OCI-LY7 (cell line): ENCODE data around the gene SGIP1. TPM values are rescaled to one million over a fixed set of nuclear protein-coding genes. Genes with fewer than 3 reads are reported as not detected.

Source experiments
- BruUV-seq: library from RNA; stranded (reverse); fragments of 400-500 nt; replicated peaks from 2 replicates; lab custom pipeline; 2021; lab: Mats Ljungman, UMichigan
- CTCF ChIA-PET: fragments of 300-600 bp; sonication (Branson Sonifier 250); formaldehyde crosslinking; loops from one replicate; lab custom pipeline; 2022; ENCODE audit warnings: antibody characterized with exemption; ENCODE audit not compliant: unreplicated experiment; lab: Charles Lee
- POLR2A ChIA-PET: fragments of 300-600 bp; sonication (Branson Sonifier 250); formaldehyde crosslinking; loops from one replicate; lab custom pipeline; 2022; ENCODE audit warnings: antibody characterized with exemption; lab: Charles Lee
- DNase-seq: peaks from one replicate; pipeline ENCODE4 v3.0.0-alpha.2; 2015; ENCODE audit warnings: low spot score
- H2AFZ ChIP-seq: fragments of 200-600 bp; sonication (generic), shearing (Covaris generic); 2 replicates; pipeline ENCODE4 v1.6.1; 2014; ENCODE audit warnings: mild to moderate bottlenecking, antibody characterized with exemption, low read length, moderate library complexity
- H3K27ac ChIP-seq: fragments of 200-600 bp; sonication (generic); 2 replicates; pipeline ENCODE4 v1.5.1; 2014; ENCODE audit warnings: mixed run types, low read depth, mild to moderate bottlenecking, moderate library complexity, low read length, inconsistent platforms; ENCODE audit not compliant: poor library complexity, severe bottlenecking
- H3K36me3 ChIP-seq: fragments of 200-600 bp; sonication (generic); 2 replicates; pipeline ENCODE4 v1.6.1; 2014; ENCODE audit warnings: mild to moderate bottlenecking, antibody characterized with exemption, low read length, moderate library complexity, mixed read lengths; ENCODE audit not compliant: insufficient read depth
- H3K4me1 ChIP-seq: fragments of 200-600 bp; sonication (generic); 2 replicates; pipeline ENCODE4 v1.5.1; 2014; ENCODE audit warnings: mild to moderate bottlenecking, low read length; ENCODE audit not compliant: insufficient read depth, poor library complexity, severe bottlenecking
- H3K4me2 ChIP-seq: fragments of 200-600 bp; sonication (generic); 2 replicates; pipeline ENCODE4 v1.6.1; 2014; ENCODE audit warnings: mild to moderate bottlenecking, low read length
- H3K4me3 ChIP-seq: fragments of 200-600 bp; sonication (generic); 2 replicates; pipeline ENCODE4 v1.5.1; 2014; ENCODE audit warnings: mild to moderate bottlenecking, low read depth, low read length; ENCODE audit not compliant: poor library complexity, severe bottlenecking
- H3K79me2 ChIP-seq: fragments of 200-600 bp; sonication (generic); 2 replicates; pipeline ENCODE4 v1.6.1; 2016; ENCODE audit warnings: low read depth, mild to moderate bottlenecking, low read length, moderate library complexity, mixed read lengths; ENCODE audit not compliant: insufficient read depth
- H3K9me2 ChIP-seq: fragments of 200-600 bp; sonication (generic); 2 replicates; pipeline ENCODE4 v1.6.1; 2016; ENCODE audit warnings: mild to moderate bottlenecking, low read length, mixed read lengths; ENCODE audit not compliant: insufficient read depth
- H3K9me3 ChIP-seq: fragments of 200-600 bp; sonication (generic); 2 replicates; pipeline ENCODE4 v1.6.1; 2014; ENCODE audit warnings: mild to moderate bottlenecking, mixed run types, low read length, mixed read lengths
- H4K20me1 ChIP-seq: fragments of 200-600 bp; sonication (generic); 2 replicates; pipeline ENCODE4 v1.6.1; 2014; ENCODE audit warnings: mild to moderate bottlenecking, antibody characterized with exemption, low read length, moderate library complexity, mixed read lengths; ENCODE audit not compliant: insufficient read depth
- CTCF ChIP-seq: fragments of 200-600 bp; sonication (generic); conservative IDR thresholded peaks from 2 replicates; pipeline ENCODE4 v1.5.1; 2014; ENCODE audit warnings: mild to moderate bottlenecking, antibody characterized with exemption, low read length, moderate library complexity, mixed read lengths
- EZH2phosphoT487 ChIP-seq: fragments of 200-600 bp; sonication (generic); IDR thresholded peaks from 2 replicates; pipeline ENCODE4 v1.6.1; 2018; ENCODE audit warnings: low read depth, borderline replicate concordance, mild to moderate bottlenecking, mixed run types, antibody characterized with exemption, low read length, moderate library complexity, mixed read lengths
- intact Hi-C: fragments of 100-400 bp; cut with micrococcal nuclease; formaldehyde crosslinking; loops from one replicate; pipeline ENCODE4 v1.10.0; 2022; ENCODE audit not compliant: unreplicated experiment
- total RNA-seq, 2 experiments: library from RNA; depleted of rRNA in 1 of 2; stranded (reverse); fragments of >200 nt in 1 of 2; shearing (Covaris generic) in 1 of 2; gene quantifications; 2 replicates each; pipeline ENCODE4 v1.2.3, GENCODE V29; 2014 to 2022

Gene SGIP1
- total RNA-seq, 2 experiments from 2014 or later = not detected

DNA sequence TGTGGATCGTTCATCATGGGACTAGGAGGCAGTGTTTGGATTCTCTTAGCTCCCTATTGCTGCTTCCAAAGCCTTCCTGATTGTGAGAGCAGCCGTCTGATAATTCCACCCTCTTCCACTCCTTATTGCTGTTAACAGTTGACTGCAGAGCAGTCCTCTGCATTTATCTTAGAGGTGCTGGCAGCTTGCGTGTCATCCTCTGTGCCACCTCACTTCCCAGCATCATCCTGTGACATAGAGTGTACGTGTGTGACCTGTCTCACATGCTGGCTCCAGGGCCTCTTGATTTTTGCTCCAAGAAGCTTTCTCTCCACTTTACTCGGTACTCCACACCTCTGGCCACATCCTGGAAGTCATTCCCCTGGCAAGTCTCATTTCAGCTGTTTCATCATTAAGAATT, 165.3 kb downstream of the SGIP1 start:
- Histone ChIP-seq H3K4me1 (no peaks in the 10 kb centered on the region), H3K36me3 (no peaks in the 10 kb centered on the region), H2AFZ (no peak overlapping the region), H4K20me1 (no peaks in the 10 kb centered on the region), H3K27ac (no peak overlapping the region), H3K4me2 (no peak overlapping the region), H3K9me3 (no peaks in the 10 kb centered on the region), H3K9me2 (no peaks in the 10 kb centered on the region), H3K4me3 (no peak overlapping the region), H3K79me2 (no peaks in the 10 kb centered on the region)
- intact Hi-C loops = no loop called here
- no peak for DNase-seq
- ChIA-PET POLR2A (no interaction called here), CTCF (no interaction called here)
- BruUV-seq = no TSS peak
- TF ChIP-seq CTCF (no peak), EZH2phosphoT487 (no peak)

DNA sequence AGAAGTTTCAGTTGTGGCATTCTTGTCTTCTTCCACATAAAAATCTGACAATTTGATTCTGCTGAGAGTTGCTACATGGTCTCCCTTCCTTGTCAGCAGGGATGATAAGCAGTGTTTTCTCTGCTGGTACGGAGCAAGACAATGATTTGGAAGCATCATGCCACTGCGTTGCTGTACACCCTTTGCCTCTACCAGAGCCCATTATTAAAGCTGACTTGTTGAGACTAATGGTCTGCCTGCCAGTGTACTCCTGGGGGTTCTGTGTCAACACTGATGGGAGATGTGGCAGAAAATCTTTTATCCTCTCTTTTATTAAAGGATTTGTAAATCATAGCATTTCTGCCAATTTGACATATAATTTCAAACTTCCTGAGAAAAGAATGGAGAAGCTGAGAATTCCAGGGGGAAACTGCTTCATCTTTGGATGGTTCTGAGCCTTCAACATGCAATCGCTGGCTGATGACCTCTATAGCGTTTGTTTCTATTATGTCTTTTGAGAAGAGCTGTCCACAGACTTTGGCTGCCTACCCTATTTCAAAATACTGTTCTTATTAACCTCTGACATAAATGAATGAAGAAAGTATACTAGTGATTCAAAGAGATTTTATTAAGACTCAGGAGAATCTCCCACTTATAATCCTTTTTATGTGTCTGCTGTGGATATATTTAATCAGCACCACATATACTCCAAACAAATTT, 170.4 kb downstream of the SGIP1 start:
- Histone ChIP-seq H2AFZ (no peak overlapping the region), H3K79me2 (no peaks in the 10 kb centered on the region), H3K4me1 (no peaks in the 10 kb centered on the region), H3K9me2 (no peaks in the 10 kb centered on the region), H3K4me3 (no peak overlapping the region), H3K27ac (no peak overlapping the region), H3K9me3 (no peaks in the 10 kb centered on the region), H4K20me1 (no peaks in the 10 kb centered on the region), H3K36me3 (no peaks in the 10 kb centered on the region), H3K4me2 (no peak overlapping the region)
- CTCF ChIA-PET = no interaction called here
- no peak for DNase-seq
- BruUV-seq = no TSS peak
- intact Hi-C loops = no loop called here
- TF ChIP-seq CTCF (no peak), EZH2phosphoT487 (no peak)
- POLR2A ChIA-PET = no interaction called here

GRCh38 chr1:66705110-66705509, 171.2 kb downstream of the SGIP1 start:
- no TSS peak for BruUV-seq
- no peaks in the 10 kb centered on the region for H3K4me1 ChIP-seq
- no peak for DNase-seq
- ChIA-PET POLR2A (no interaction called here), CTCF (no interaction called here)
- intact Hi-C loops = no loop called here
- no peaks in the 10 kb centered on the region for H3K79me2 ChIP-seq
- no peaks in the 10 kb centered on the region for H4K20me1 ChIP-seq
- TF ChIP-seq EZH2phosphoT487 (no peak), CTCF (no peak)
- no peak overlapping the region for H3K4me3 ChIP-seq
- no peak overlapping the region for H3K4me2 ChIP-seq
- H3K36me3 ChIP-seq = no peaks in the 10 kb centered on the region
- H2AFZ ChIP-seq = no peak overlapping the region
- no peaks in the 10 kb centered on the region for H3K9me2 ChIP-seq
- H3K27ac ChIP-seq = no peak overlapping the region
- no peaks in the 10 kb centered on the region for H3K9me3 ChIP-seq
